ENCODE measurements around the gene TCERG1L.

TCERG1L gene

GRCh38 chr10:131184503-131184902 lies 127.0 kb downstream of the TCERG1L start:
- TF ChIP-seq TAF1 (IDR thresholded peaks at IDR 0.05; ENCODE audit: borderline replicate concordance, insufficient read depth, low read length) (no peak), POLR2AphosphoS5 (IDR thresholded peaks at IDR 0.05; ENCODE audit: low read depth, low read length) (no peak), SIN3A (IDR thresholded peaks at IDR 0.05; ENCODE audit: borderline replicate concordance, insufficient read depth, low read length) (no peak), FOXP2 (optimal IDR thresholded peaks at IDR 0.05; ENCODE audit: borderline replicate concordance, extremely low read depth, extremely low read length, insufficient read depth) (no peak), REST (IDR thresholded peaks at IDR 0.05; ENCODE audit: insufficient read depth in 1 of 2, low read depth in 2 of 2, low read length in 2 of 2) (no peak)

GRCh38 chr10:131183546-131184045 lies 127.9 kb downstream of the TCERG1L start:
- no peak for TF ChIP-seq POLR2AphosphoS5 (IDR thresholded peaks at IDR 0.05; ENCODE audit: low read depth, low read length)
- no peak for TF ChIP-seq SIN3A (IDR thresholded peaks at IDR 0.05; ENCODE audit: borderline replicate concordance, insufficient read depth, low read length)
- no peak for TF ChIP-seq REST (IDR thresholded peaks at IDR 0.05; ENCODE audit: insufficient read depth in 1 of 2, low read depth in 2 of 2, low read length in 2 of 2)
- TF ChIP-seq TAF1 (IDR thresholded peaks at IDR 0.05; ENCODE audit: borderline replicate concordance, insufficient read depth, low read length), result no peak
- no peak for TF ChIP-seq FOXP2 (optimal IDR thresholded peaks at IDR 0.05; ENCODE audit: borderline replicate concordance, extremely low read depth, extremely low read length, insufficient read depth)

GRCh38 chr10:131181456-131181855 lies 130.1 kb downstream of the TCERG1L start:
- TF ChIP-seq FOXP2 (optimal IDR thresholded peaks at IDR 0.05; ENCODE audit: borderline replicate concordance, extremely low read depth, extremely low read length, insufficient read depth), result no peak
- TF ChIP-seq REST (IDR thresholded peaks at IDR 0.05; ENCODE audit: insufficient read depth in 1 of 2, low read depth in 2 of 2, low read length in 2 of 2), result no peak
- TF ChIP-seq TAF1 (IDR thresholded peaks at IDR 0.05; ENCODE audit: borderline replicate concordance, insufficient read depth, low read length), result no peak
- no peak for TF ChIP-seq POLR2AphosphoS5 (IDR thresholded peaks at IDR 0.05; ENCODE audit: low read depth, low read length)
- no peak for TF ChIP-seq SIN3A (IDR thresholded peaks at IDR 0.05; ENCODE audit: borderline replicate concordance, insufficient read depth, low read length)

GRCh38 chr10:131180740-131181415 lies 130.6 kb downstream of the TCERG1L start:
- TF ChIP-seq FOXP2 (optimal IDR thresholded peaks at IDR 0.05; ENCODE audit: borderline replicate concordance, extremely low read depth, extremely low read length, insufficient read depth), result no peak
- no peak for TF ChIP-seq TAF1 (IDR thresholded peaks at IDR 0.05; ENCODE audit: borderline replicate concordance, insufficient read depth, low read length)
- TF ChIP-seq POLR2AphosphoS5 (IDR thresholded peaks at IDR 0.05; ENCODE audit: low read depth, low read length), result no peak
- TF ChIP-seq REST (IDR thresholded peaks at IDR 0.05; ENCODE audit: insufficient read depth in 1 of 2, low read depth in 2 of 2, low read length in 2 of 2), result no peak
- TF ChIP-seq SIN3A (IDR thresholded peaks at IDR 0.05; ENCODE audit: borderline replicate concordance, insufficient read depth, low read length), result no peak
